ENCODE data around the gene XRCC2.
"Not testable (repeated sequence)": the region's sequence is repeated elsewhere in the genome, so short reads cannot be mapped to it uniquely, and the experiment has no call there.

The XRCC2 gene

GRCh38 chr7:152646579-152646978 is 29.4 kb downstream of the XRCC2 start:
- H3K27me3 Mint-ChIP-seq, DNase-seq, H3K4me3 Mint-ChIP-seq, H3K4me1 Mint-ChIP-seq, H3K27ac Mint-ChIP-seq, CTCF ChIA-PET, H3K9me3 Mint-ChIP-seq: not testable (repeated sequence)
- H3K36me3 Mint-ChIP-seq = peaks cover 37% of the 10 kb centered on the region

GRCh38 chr7:152643979-152644559 is 31.9 kb downstream of the XRCC2 start:
- no peak overlapping the region for H3K4me3 Mint-ChIP-seq
- H3K9me3 Mint-ChIP-seq = peaks cover 7% of the 10 kb centered on the region
- H3K27ac Mint-ChIP-seq = no peak overlapping the region
- no peaks in the 10 kb centered on the region for H3K27me3 Mint-ChIP-seq
- no peak for DNase-seq
- CTCF ChIA-PET = no interaction called here
- peaks cover 26% of the 10 kb centered on the region for H3K36me3 Mint-ChIP-seq
- no peaks in the 10 kb centered on the region for H3K4me1 Mint-ChIP-seq

GRCh38 chr7:152641384-152641783 is 34.6 kb downstream of the XRCC2 start:
- Mint-ChIP-seq H3K27me3 (no peaks in the 10 kb centered on the region), H3K4me1 (no peaks in the 10 kb centered on the region), H3K9me3 (no peaks in the 10 kb centered on the region), H3K36me3 (peaks cover 6% of the 10 kb centered on the region), H3K27ac (no peak overlapping the region), H3K4me3 (no peak overlapping the region)
- CTCF ChIA-PET = no interaction called here
- no peak for DNase-seq

GRCh38 chr7:152640829-152641228 is 35.1 kb downstream of the XRCC2 start:
- CTCF ChIA-PET = no interaction called here
- no peak overlapping the region for H3K27ac Mint-ChIP-seq
- no peaks in the 10 kb centered on the region for H3K27me3 Mint-ChIP-seq
- H3K36me3 Mint-ChIP-seq = peaks cover 2% of the 10 kb centered on the region
- no peaks in the 10 kb centered on the region for H3K4me1 Mint-ChIP-seq
- no peak overlapping the region for H3K4me3 Mint-ChIP-seq
- H3K9me3 Mint-ChIP-seq = no peaks in the 10 kb centered on the region
- DNase-seq = no peak

- no peaks in the 10 kb centered on the region for H3K4me1 Mint-ChIP-seq
- CTCF ChIA-PET = no interaction called here
- H3K4me3 Mint-ChIP-seq = no peak overlapping the region
- DNase-seq = no peak
- no peak overlapping the region for H3K27ac Mint-ChIP-seq
- no peaks in the 10 kb centered on the region for H3K9me3 Mint-ChIP-seq
- H3K27me3 Mint-ChIP-seq = no peaks in the 10 kb centered on the region
- H3K36me3 Mint-ChIP-seq = no peaks in the 10 kb centered on the region
Observed at GRCh38 chr7:152637920-152638580, 37.9 kb downstream of the XRCC2 start.

GRCh38 chr7:152637161-152637560 is 38.8 kb downstream of the XRCC2 start:
- H3K36me3 Mint-ChIP-seq = no peaks in the 10 kb centered on the region
- CTCF ChIA-PET = no interaction called here
- H3K27me3 Mint-ChIP-seq = no peaks in the 10 kb centered on the region
- no peak for DNase-seq
- H3K4me3 Mint-ChIP-seq = no peak overlapping the region
- no peaks in the 10 kb centered on the region for H3K9me3 Mint-ChIP-seq
- H3K4me1 Mint-ChIP-seq = no peaks in the 10 kb centered on the region
- H3K27ac Mint-ChIP-seq = no peak overlapping the region

- CTCF ChIA-PET = no interaction called here
Observed at GRCh38 chr7:152636441-152636840, 39.5 kb downstream of the XRCC2 start.

GRCh38 chr7:152633504-152633903 is 42.4 kb downstream of the XRCC2 start:
- no peak for DNase-seq
- Mint-ChIP-seq H3K27ac (no peak overlapping the region), H3K27me3 (no peaks in the 10 kb centered on the region), H3K4me1 (no peaks in the 10 kb centered on the region), H3K9me3 (no peaks in the 10 kb centered on the region), H3K36me3 (no peaks in the 10 kb centered on the region), H3K4me3 (no peak overlapping the region)
- CTCF ChIA-PET = no interaction called here

More at GRCh38 chr7:152636441-152636840, 39.5 kb downstream of the XRCC2 start:
- H3K27ac Mint-ChIP-seq = no peak overlapping the region
- H3K9me3 Mint-ChIP-seq = no peaks in the 10 kb centered on the region
- no peak overlapping the region for H3K4me3 Mint-ChIP-seq
- DNase-seq = no peak
- no peaks in the 10 kb centered on the region for H3K36me3 Mint-ChIP-seq
- H3K27me3 Mint-ChIP-seq = no peaks in the 10 kb centered on the region
- no peaks in the 10 kb centered on the region for H3K4me1 Mint-ChIP-seq

- no peak overlapping the region for H3K4me3 Mint-ChIP-seq
- no peaks in the 10 kb centered on the region for H3K36me3 Mint-ChIP-seq
- no peaks in the 10 kb centered on the region for H3K4me1 Mint-ChIP-seq
- H3K27ac Mint-ChIP-seq = no peak overlapping the region
- DNase-seq = no peak
- no peaks in the 10 kb centered on the region for H3K27me3 Mint-ChIP-seq
- no peaks in the 10 kb centered on the region for H3K9me3 Mint-ChIP-seq
- CTCF ChIA-PET = no interaction called here
Observed at GRCh38 chr7:152633072-152633471, 42.9 kb downstream of the XRCC2 start.

- H3K27me3 Mint-ChIP-seq, H3K27ac Mint-ChIP-seq, H3K9me3 Mint-ChIP-seq, CTCF ChIA-PET, H3K4me1 Mint-ChIP-seq, DNase-seq, H3K4me3 Mint-ChIP-seq, H3K36me3 Mint-ChIP-seq: not testable (repeated sequence)
Observed at GRCh38 chr7:152628772-152629171, 47.2 kb downstream of the XRCC2 start.

GRCh38 chr7:152624228-152624627 is 51.7 kb downstream of the XRCC2 start:
- H3K9me3 Mint-ChIP-seq = no peaks in the 10 kb centered on the region
- no peak for DNase-seq
- no peak overlapping the region for H3K27ac Mint-ChIP-seq
- CTCF ChIA-PET = no interaction called here
- H3K4me1 Mint-ChIP-seq = no peaks in the 10 kb centered on the region
- H3K27me3 Mint-ChIP-seq = peaks cover 3% of the 10 kb centered on the region
- H3K36me3 Mint-ChIP-seq = no peaks in the 10 kb centered on the region
- no peak overlapping the region for H3K4me3 Mint-ChIP-seq

GRCh38 chr7:152621426-152621825 is 54.5 kb downstream of the XRCC2 start:
- CTCF ChIA-PET = no interaction called here
- H3K27ac Mint-ChIP-seq = no peak overlapping the region

GRCh38 chr7:152619027-152619739 is 56.8 kb downstream of the XRCC2 start:
- H3K4me3 Mint-ChIP-seq = no peak overlapping the region
- H3K9me3 Mint-ChIP-seq = no peaks in the 10 kb centered on the region
- CTCF ChIA-PET = no interaction called here
- H3K27ac Mint-ChIP-seq = no peak overlapping the region
- peaks cover 8% of the 10 kb centered on the region for H3K27me3 Mint-ChIP-seq
- H3K4me1 Mint-ChIP-seq = no peaks in the 10 kb centered on the region
- no peak for DNase-seq
- H3K36me3 Mint-ChIP-seq = no peaks in the 10 kb centered on the region

More at GRCh38 chr7:152621426-152621825, 54.5 kb downstream of the XRCC2 start:
- peaks cover 3% of the 10 kb centered on the region for H3K27me3 Mint-ChIP-seq
- no peaks in the 10 kb centered on the region for H3K36me3 Mint-ChIP-seq
- DNase-seq = no peak
- no peaks in the 10 kb centered on the region for H3K4me1 Mint-ChIP-seq
- no peaks in the 10 kb centered on the region for H3K9me3 Mint-ChIP-seq
- H3K4me3 Mint-ChIP-seq = no peak overlapping the region

- Mint-ChIP-seq H3K9me3 (no peaks in the 10 kb centered on the region), H3K27me3 (peaks cover 8% of the 10 kb centered on the region), H3K36me3 (no peaks in the 10 kb centered on the region), H3K4me3 (no peak overlapping the region), H3K27ac (no peak overlapping the region), H3K4me1 (no peaks in the 10 kb centered on the region)
- no peak for DNase-seq
- CTCF ChIA-PET = no interaction called here
Observed at GRCh38 chr7:152618427-152618826, 57.5 kb downstream of the XRCC2 start.

GRCh38 chr7:152617056-152617455 is 58.9 kb downstream of the XRCC2 start:
- H3K4me3 Mint-ChIP-seq = no peak overlapping the region
- no peak overlapping the region for H3K27ac Mint-ChIP-seq
- CTCF ChIA-PET = no interaction called here
- no peaks in the 10 kb centered on the region for H3K36me3 Mint-ChIP-seq
- peaks cover 4% of the 10 kb centered on the region for H3K9me3 Mint-ChIP-seq
- no peak for DNase-seq
- H3K4me1 Mint-ChIP-seq = no peaks in the 10 kb centered on the region
- H3K27me3 Mint-ChIP-seq = peaks cover 8% of the 10 kb centered on the region

Data from activated naive CD4-positive, alpha-beta T cell treated with anti-CD3 and anti-CD28 coated beads, Interleukin-2, amount 10 ng/mL, durations not matched to agents 7 days and 5 days (primary cell).